Lower leg skin (tissue), 3 donors: ENCODE measurements around the gene CIZ1.

ENCODE experiments used
- POLR2A ChIP-seq, 2 donors: fragments of 450-650 bp; IDR thresholded peaks; one replicate each; pipeline ENCODE4 v1.6.1; 2016 to 2017; ENCODE audit warnings: antibody characterized with exemption in 2 of 2, mild to moderate bottlenecking in 1 of 2, moderate library complexity in 1 of 2
- TF ChIP-seq, protein P1 (sequence below), 3 donors: fragments of 450-650 bp; IDR thresholded peaks; one replicate each; pipeline ENCODE4 v1.5.1; 2016; ENCODE audit warnings: antibody characterized with exemption in 3 of 3, mild to moderate bottlenecking in 3 of 3, moderate library complexity in 2 of 3

GRCh38 chr9:128185979-128186965, 5.1 kb downstream of the CIZ1 start:
- TF ChIP-seq, protein P1, sequence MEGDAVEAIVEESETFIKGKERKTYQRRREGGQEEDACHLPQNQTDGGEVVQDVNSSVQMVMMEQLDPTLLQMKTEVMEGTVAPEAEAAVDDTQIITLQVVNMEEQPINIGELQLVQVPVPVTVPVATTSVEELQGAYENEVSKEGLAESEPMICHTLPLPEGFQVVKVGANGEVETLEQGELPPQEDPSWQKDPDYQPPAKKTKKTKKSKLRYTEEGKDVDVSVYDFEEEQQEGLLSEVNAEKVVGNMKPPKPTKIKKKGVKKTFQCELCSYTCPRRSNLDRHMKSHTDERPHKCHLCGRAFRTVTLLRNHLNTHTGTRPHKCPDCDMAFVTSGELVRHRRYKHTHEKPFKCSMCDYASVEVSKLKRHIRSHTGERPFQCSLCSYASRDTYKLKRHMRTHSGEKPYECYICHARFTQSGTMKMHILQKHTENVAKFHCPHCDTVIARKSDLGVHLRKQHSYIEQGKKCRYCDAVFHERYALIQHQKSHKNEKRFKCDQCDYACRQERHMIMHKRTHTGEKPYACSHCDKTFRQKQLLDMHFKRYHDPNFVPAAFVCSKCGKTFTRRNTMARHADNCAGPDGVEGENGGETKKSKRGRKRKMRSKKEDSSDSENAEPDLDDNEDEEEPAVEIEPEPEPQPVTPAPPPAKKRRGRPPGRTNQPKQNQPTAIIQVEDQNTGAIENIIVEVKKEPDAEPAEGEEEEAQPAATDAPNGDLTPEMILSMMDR (IDR thresholded peaks at IDR 0.05), result no peak
- no peak for TF ChIP-seq POLR2A (IDR thresholded peaks at IDR 0.05)
